Amniotic epithelial cell (primary cell): ENCODE measurements around the gene KIF2C.
"Not testable (repeated sequence)": the region's sequence is repeated elsewhere in the genome, so short reads cannot be mapped to it uniquely, and the experiment has no call there.

Experiments
- DNase-seq: peaks from one replicate; pipeline ENCODE4 v3.0.0-alpha.2; 2010; ENCODE audit warnings: low read depth

Gene KIF2C

DNA sequence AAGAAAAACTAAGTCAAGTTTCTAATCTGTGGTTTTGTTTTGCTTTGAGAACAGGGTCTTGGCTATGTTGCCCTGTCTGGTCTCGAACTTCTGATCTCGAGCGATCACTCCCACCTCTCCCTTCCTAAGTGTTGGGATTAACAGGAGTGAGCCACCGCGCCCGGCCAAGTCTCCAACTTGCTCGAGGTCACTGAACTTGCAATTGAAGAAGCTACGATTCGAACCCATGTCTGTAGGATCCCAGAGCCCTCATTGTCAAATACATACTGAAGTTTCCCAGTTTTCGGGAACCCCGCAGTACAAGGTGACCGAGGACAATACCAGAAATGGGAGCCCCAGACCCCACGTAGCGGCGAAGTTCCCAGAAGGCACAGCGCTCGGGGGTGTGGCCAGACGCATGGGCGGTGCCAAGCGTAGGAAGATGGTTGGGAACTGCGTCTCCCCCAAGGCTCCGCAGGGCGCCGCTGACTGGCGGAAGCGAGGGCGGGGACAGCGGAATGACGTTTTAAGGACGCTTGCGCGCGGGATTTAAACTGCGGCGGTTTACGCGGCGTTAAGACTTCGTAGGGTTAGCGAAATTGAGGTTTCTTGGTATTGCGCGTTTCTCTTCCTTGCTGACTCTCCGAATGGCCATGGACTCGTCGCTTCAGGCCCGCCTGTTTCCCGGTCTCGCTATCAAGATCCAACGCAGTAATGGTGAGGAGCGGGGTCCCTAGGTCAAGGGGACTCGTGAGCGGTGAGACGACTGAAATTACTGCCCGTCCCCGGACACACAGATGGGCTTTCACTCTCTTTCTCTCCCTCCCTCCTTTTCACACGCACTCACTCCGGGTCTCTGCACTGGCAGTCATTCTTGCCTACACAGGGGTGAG is at the start of gene KIF2C:
Gene KIF2C, plus strand, starts transcription at position 531 of the 872 bp plus-strand sequence. Its CDS starts 96 bp downstream, at position 627.
- peak; percentile 96 for DNase-seq

DNA sequence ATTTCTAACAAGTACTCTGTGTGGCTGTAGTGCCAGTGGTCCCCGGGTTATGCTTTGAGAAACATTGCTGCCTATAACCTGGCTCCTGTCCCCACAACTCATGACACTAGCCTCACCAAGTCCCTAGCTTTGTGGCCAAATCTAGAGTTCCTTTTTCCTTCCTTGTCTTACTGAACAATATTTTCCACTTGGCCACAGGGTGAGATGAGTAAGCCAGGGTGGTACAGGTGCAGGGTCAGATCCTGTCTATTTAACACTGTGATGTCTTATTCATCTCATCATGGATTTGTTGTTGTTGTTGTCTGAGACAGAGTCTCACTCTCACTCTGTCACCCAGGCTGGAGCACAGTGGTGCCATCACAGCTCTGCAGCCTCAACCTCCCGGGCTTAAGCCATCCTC is 46.5 kb upstream of the KIF2C start:
- no peak for DNase-seq

DNA sequence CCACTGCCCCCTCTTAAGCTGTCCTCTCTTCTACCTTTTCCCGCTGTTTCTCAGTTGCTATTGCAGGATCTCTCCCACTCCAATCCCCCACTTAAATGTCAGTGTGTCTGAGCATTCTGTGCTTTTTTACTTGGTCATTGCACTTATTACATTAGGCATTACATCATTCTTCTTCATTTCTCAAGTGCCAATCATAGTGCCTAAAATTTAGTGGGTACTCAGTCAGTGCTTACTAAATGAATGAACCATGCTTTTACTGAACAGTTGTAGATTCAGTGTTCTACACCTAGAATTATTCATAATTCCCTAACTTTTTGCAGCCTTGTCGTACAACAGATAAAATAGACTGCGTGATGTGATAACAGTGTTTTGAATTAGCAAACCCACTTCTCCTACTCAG is 45.7 kb upstream of the KIF2C start:
- no peak for DNase-seq

DNA sequence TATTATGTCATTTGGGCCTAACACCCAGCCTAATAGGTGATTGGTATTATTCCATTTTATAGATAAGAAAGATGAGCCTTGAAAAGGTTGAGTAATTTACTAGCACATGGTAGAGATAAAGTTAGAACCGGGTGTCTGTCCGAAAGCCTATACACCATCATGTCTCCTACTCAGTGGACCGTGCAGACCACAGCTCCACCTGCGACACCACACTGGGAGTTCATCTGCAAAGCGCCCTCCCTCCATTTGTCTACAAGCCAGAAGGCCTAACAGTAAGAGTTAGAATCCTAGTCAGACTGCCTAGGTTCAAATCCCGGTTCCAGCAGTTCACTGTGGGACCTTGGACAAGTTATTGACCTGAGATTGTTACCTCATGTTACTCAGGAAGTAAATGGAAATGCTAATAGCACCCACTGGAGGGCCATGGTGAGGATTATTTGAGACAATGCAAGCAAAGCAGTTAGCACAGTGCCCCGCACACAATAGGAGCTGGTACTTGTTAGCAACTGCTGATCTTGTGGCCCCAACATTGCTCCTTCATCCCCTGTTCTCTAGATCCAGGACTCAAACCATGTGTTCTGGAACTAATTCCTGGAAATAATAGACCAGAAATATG is 44.7 kb upstream of the KIF2C start:
- DNase-seq = no peak

DNA sequence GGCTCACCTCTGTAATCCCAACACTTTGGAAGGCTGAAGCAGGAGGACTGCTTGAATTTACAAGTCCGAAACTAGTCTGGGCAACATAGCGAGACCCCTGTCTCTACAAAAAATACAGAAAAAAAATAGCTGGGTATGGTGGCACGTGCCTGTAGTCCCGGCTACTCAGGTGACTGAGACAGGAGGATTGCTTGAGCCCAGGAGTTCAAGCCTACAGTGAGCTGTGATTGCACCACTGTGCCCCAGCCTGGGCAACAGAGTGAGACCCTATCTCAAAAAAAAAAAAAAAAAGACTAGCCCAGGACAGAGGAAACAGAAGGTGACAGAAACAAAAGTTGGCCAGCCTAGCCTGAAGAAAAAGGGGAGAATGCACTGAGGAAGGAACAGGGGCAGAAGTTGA is 44.0 kb upstream of the KIF2C start:
- DNase-seq = no peak

DNA sequence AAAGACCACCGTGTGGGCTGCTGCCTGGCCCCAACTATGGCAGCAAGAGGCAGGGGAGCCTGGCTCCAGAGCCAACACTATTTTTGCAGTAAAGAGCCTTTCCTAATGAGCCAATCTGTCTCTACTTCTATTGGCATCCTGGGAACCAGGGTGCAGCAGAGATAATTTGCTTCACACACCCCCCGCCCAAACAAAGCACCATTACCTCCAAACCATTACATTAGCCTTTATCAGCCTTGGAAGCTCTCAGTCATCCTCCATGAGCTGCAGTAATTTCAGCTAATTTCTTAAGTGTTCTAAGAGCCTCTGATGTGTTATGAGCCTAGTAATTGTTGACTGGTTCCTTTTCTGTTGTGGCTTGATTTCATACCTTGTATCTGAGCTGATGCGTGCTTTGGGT is 43.5 kb upstream of the KIF2C start:
- no peak for DNase-seq

DNA sequence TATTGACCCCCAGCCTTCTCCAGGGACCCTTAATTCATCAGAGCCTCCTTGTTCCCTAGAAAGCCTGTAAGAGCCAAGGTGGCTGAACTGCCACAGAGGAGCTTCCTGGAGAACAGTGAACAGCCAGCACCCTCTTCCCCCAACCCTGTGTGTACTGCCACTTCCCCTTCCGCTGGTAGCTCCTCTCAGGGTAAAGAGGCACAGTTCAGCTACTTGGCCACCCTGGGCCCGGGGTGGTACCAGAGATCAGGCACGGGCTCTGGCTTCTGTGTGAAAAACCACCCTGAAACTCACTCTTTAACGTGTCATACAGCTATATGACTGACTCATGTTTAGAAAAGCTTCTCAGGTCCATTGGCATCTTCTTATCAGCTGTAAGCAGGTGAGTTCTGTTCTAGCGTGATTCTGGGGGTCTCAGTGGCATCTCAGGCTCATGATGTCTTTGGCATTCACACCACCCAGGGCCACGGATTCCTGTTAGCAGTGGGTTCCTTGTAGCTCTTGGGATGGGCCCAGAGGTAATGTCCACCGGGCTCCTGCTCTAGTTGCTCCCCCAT is 42.8 kb upstream of the KIF2C start:
- DNase-seq = no peak

DNA sequence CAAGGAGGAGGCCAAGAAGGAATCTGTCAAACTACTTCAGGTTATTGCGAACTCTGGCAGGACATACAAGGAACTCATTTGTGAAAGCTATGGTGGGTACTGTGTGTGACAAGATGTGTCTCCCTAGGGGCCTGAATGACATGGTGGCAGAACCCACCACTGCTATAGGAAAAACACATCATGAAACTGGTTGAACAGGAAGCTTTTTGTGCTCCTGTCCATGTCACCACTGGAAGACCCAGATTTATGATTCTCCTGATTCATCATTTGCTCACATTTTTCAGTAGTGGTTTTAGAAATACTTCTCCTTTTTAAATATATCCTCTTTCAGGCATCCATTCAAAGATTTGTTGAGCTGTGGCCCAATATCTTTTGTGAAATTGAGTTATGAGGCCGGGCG is 41.5 kb upstream of the KIF2C start:
- DNase-seq = no peak

DNA sequence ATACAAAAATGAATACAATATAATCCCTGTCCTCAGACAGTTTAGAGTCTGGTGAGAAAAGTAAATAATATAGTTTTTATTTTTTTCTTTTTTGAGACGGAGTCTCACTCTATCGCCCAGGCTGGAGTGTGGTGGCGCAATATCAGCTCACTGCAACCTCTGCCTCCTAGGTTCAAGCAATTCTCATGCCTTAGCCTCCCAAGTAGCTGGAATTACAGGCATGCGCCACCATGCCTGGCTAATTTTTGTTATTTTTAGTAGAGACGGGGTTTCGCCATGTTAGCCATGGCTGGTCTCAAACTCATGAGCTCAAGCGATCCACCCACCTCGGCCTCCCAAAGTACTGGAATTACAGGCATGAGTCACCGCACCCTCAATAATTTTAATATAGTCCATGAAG is 40.3 kb upstream of the KIF2C start:
- DNase-seq = not testable (repeated sequence)

DNA sequence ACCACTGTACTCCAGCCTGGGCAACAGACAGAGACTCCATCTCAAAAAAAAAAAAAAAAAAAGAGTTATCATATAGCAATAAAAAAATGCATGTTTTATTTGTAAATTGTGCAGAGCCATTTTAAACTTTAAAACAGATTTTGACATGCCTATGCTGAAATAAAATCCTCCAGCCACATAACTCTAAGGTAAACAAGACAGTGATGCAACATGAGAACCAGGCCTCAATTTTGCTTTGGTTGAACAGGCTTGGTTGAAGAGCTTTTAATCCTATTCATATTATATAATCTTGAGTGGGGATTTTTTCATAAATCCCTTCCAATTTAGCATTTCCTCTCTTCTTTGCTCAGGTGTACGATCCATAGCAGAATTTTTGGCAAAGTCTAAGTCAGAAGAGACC is 39.1 kb upstream of the KIF2C start:
- DNase-seq = peak; percentile 46

DNA sequence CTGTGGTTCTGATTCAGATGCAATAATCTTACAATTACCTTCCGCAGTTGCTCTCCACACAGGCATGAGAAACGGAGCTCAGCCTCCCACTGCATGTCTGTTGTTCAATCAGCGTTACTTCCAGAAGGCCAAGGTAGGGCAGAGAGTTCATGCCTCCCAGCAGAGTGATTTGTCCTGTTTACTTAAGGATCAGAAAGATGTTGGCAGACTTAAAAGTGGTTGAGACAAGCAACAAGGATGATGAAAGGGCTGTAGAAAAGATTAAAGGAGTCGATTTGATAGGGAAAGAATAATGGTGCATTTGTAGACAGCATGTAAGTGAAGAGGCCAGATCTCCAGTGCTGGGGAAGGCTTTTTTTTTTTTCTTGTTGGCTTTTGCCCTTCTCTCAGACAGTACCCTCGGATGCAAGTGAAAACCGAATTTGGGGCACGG is 38.5 kb upstream of the KIF2C start:
- peak; percentile 86 for DNase-seq

DNA sequence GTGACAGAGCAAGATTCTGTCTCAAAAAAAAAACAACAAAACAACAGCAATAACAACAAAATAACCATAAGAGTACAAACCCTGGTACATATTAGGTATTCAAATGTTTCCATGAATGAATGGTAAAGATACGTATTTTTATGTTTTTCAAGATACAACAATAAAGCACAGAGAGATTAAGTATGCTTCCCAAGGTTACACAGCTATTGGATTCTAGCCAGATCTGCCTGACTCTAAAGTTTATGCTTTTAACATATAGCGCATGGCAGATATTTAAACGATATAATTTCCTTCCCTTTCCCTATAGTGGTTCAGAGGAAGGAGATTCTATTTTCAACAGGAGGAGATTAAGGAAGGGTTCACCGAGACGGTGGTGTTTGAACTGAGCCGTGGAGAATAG is 34.2 kb upstream of the KIF2C start:
- DNase-seq = no peak

DNA sequence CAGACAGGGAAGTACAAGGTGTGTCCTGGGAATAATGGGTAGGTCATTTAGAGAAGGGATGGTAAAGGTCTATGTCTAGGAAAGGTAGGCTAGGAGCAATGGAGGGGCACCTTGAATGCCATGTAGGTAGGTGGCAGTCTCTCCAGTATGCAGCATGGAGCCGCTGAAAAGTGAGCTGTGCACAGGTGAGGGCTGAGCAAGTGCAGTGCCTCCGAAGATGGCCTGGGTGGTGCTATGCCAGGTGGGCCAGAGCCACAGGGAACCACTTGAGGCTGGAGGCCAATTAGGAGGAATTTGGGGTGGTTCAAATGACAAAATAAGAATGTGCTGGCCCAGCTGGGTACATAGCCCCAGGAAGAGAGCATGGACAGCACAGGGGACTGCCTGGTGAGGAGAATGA is 33.7 kb upstream of the KIF2C start:
- DNase-seq = no peak

DNA sequence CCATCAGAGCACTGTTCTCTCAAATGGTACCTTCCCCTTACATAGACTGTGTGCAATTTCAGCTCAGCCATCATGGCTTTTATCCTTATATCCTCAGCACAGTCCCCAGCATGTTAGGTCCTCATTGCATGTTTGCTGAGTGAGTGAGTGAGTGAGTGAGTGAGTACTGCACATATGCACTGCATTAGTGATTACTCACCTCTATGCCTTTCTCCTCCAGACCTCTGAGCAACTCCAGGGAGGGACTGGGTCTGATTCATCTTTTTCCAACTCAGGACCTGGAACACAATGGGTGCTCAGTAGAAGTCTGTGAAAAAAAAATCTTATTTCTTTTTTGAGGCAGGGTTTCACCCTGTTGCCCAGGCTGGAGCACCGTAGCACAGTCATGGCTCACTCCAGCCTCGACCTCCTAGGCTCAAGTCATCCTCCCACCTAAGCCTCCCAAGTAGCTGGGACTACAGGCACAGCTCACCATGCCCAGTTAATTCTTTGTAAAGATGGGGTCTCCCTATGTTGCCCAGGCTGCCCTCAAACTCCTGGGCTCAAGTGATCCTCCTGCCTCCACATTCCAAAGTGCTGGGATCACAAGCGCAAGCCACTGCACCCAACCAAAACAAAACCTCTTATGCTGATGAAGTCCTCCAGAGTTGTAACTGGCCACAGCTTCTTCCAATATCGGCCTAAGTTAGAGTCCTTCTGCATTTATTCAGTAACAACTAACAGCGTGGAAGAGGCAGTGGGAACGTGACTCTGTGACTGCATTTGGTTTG is 32.3 kb upstream of the KIF2C start:
- peak; percentile 94 for DNase-seq

DNA sequence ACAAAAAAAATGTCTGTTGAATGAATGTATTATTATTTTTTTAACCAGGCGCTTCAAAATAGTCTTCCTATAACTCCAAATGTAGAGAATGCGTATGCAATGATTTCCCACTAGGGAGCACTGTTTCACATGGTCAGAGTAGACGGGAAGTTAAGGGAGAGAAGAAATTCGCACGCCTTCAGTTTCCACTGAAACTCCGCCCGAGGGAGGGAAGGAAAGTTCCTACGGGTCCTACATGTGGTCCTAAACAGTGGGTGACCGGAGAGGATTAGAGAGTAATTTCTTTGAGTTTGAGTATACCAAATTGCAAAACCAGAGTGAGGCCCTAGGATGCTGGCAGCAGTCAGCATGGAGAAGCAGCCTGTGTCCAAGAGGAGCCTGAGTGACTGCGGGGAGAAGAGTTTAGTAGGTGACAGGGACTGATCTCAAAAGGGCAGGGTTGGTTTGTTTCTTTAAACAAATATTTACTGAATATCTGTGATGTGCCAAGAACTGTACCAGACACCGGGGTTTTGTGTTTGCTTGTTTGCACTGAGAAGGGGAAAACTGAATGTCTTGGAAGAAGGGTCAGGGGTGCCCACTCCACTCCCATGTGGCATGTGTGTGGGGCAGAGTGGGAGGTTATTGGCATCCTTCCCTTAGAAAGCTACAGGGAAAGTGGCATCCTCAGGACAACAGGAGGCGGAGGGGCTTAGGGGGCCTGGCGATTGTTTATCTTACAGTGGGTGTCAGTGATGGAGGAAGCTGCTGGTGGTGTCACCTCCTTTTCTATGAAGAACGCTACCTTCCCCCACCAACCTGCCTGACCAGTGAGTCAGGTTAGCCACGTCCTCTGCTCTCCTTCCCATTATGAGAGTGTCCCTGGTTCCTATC is 31.4 kb upstream of the KIF2C start:
- DNase-seq = peak; percentile 66

DNA sequence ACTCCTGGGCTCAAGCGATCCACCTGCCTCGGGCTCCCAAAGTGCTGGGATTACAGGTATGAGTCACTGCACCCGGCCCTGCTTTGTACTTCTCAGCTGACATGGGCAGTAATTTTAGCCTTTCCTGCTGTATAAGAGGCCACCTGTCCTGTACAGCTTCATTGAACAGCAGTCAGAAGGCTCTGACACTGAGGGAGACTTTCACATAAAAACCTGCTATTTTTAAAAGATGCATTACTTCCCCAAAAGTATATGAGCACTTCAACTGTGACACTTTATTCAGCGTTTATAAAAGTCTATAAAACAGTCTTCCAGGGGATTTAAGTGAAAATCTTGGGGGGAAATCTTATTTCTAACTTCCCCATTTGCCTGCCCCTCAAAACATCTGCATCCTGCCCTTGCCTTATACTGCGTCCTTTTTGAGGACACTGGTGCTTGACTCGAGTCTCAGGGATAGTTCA is 26.3 kb upstream of the KIF2C start:
- DNase-seq = no peak

DNA sequence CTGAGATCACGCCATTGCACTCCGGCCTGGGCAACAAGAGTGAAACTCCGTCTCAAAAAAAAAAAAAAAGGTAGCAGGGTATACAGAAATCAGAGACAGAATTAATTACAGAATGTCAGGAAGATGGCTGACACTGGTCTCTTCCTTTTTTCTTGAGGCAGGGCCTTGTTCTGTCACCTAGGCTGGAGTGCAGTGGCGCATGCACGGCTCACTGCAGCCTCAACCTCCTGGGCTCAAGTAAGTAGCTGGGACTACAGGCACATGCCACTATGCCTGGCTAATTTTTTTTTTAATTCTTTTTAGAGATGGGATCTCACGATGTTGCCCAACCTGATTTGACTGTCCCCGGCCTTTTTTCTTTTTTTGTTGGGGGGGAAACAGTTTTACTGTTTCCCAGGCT is 25.1 kb upstream of the KIF2C start:
- no peak for DNase-seq

DNA sequence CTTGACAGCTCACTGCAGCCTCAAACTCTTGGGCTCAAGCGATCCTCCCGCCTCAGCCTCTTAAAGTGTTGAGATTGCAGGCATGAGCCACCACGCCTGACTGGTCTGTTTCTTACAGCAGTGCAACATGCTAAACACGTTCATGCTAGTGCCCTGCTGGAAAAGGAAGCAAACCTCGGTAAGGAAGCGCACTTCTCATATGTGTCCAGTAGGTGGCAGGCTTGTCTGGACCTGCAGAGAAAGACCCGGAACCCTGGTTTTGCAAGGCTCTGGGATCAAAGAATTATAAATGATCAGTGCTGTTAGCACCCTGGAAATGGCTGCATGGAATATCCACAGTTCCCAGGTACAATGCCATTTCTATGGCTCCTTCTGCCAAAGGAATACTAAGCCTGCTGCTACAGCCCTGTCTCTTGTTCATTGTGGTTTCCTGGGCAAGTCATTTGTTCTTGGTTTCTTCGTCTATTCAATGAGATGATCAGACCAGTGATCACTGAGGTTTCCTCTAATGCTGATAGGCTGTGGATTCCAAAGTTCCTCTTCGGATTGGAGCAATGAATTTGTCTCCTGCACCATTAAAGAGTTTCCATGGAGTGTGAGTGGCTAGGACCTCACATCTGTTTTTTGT is 24.6 kb upstream of the KIF2C start:
- peak; percentile 72 for DNase-seq

DNA sequence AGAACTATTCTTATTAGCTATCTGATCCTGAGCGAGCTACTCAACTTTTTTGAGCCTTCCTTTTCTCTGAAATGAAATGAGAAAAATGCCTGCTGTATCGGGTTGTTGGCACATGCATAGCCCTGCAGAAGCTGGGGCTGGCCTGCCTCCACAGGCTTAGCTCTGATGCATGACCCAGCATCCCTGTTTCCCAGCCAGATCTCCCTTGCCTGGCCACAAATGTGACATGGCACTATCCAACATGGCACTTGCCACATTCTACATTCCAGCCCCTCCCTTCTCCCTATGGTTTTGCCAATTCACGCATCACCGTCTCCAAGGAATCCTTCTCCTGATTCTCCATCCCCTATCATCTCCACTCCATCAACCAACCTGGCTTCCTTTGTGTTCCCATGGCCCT is 22.5 kb upstream of the KIF2C start:
- no peak for DNase-seq

DNA sequence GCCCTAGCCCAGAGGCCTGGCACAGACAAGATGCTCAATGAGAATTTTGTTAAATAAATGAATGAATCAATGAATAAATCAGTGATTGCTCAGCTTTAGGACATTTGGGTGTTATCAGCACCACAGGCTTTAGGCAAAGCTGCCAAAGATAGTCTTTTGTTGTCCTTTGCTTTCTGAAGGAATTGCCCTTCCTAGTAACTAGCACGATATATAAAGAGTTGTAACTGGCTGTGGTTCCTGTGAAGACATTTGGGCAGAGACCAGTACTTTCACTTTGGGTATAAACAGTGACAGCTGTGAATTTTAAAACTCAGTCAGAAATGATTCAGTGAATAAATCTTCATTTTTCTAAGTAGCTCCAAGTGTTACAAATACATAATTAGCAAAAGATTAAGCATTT is 22.0 kb upstream of the KIF2C start:
- no peak for DNase-seq

DNA sequence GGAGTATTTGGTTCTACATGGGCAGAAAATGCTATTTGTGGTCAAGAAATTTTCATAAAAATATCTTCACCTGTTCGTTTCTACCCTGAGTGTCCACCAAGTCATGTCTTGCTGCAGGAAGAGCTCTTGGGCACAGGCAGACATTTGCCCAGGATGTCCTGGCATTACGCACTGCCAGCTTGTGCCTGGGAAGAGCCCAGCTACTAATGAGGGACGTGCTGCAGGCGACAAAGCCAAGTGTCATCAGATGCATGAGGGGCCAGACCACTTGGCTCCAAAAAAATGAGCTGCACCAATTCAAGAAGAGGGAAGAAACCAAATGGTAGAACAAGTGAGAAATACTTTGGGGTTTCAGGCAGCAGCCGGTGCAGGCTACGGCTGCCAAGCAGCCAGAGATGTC is 21.5 kb upstream of the KIF2C start:
- no peak for DNase-seq
